H1 (cell line): ENCODE data around the gene GNG14. TPM values are rescaled to one million over a fixed set of nuclear protein-coding genes. Genes with fewer than 3 reads are reported as not detected.

ENCODE experiments used
- RBBP5 ChIP-seq: IDR thresholded peaks from 2 replicates; pipeline ENCODE4 v1.7.1; 2012; ENCODE audit warnings: low read depth, mild to moderate bottlenecking, inconsistent platforms, low read length, moderate library complexity, borderline replicate concordance
- RXRA ChIP-seq: IDR thresholded peaks from 2 replicates; pipeline ENCODE4 v1.6.1; 2011; ENCODE audit warnings: low read depth, mild to moderate bottlenecking, low read length, moderate library complexity; ENCODE audit not compliant: insufficient read depth
- SP4 ChIP-seq: IDR thresholded peaks from 2 replicates; pipeline ENCODE4 v1.6.1; 2012; ENCODE audit warnings: low read length, inconsistent platforms
- polyA plus RNA-seq, 7 experiments: library from polyadenylated mRNA; depleted of rRNA in 3 of 7; stranded (reverse) in 5 of 7; unstranded in 2 of 7; fragments of >200 nt in 5 of 7; fragments of 200-250 nt in 2 of 7; gene quantifications; 1 replicate in 5 of 7; 2 replicates in 1 of 7; 4 replicates in 1 of 7; pipeline versions ENCODE4 v1.2.1 to v1.2.3, GENCODE V29; 2011 to 2013; ENCODE audit warnings: missing spikeins in 2 of 7, mixed read lengths in 2 of 7
- total RNA-seq: library from RNA; stranded (reverse); fragmentation: NEBNext Ultra II Directional; extraction: Animal tissue kit (Norgen Biotek cat#: 25700); gene quantifications from 2 replicates; pipeline ENCODE4 v1.2.1, GENCODE V29; 2021

The GNG14 gene
- total and polyA plus RNA-seq, 2 of the 8 experiments (the other 6 are each of a cell fraction or from before 2014, with no cell fraction given) = not detected

GRCh38 chr19:12726988-12727316, 39.2 kb downstream of the GNG14 start (continued):
- no peak for TF ChIP-seq RBBP5
- no peak for TF ChIP-seq SP4
- TF ChIP-seq RXRA = no peak
- TF ChIP-seq, all 59 proteins: peak for 0
